Kidney epithelial cell (primary cell): ENCODE data around the gene PCDHGA9. TPM values are rescaled to one million over a fixed set of nuclear protein-coding genes. Genes with fewer than 3 reads are reported as not detected.
A peak's percentile ranks its signal among the peaks of the same experiment; 100 is the strongest.
"Not testable (repeated sequence)": the region's sequence is repeated elsewhere in the genome, so short reads cannot be mapped to it uniquely, and the experiment has no call there.

Source experiments
- DNase-seq: peaks from one replicate; pipeline ENCODE4 v3.0.0-alpha.2; 2010; ENCODE audit warnings: low read depth
- H3K27me3 ChIP-seq: 2 replicates; pipeline ENCODE4 v1.6.0; 2011; ENCODE audit warnings: low read length; ENCODE audit not compliant: control insufficient read depth, insufficient read depth
- H3K36me3 ChIP-seq: 2 replicates; pipeline ENCODE4 v1.5.1; 2011; ENCODE audit warnings: low read length; ENCODE audit not compliant: control insufficient read depth, insufficient read depth
- H3K4me3 ChIP-seq: 2 replicates; pipeline ENCODE4 v1.5.1; 2011; ENCODE audit warnings: low read depth, mild to moderate bottlenecking, control low read depth, low read length
- CTCF ChIP-seq: IDR thresholded peaks from 2 replicates; pipeline ENCODE4 v1.5.1; 2011; ENCODE audit warnings: mild to moderate bottlenecking, moderate library complexity, low read length, control low read depth, inconsistent platforms; ENCODE audit not compliant: insufficient read depth, poor library complexity, severe bottlenecking
- total RNA-seq: library from RNA; depleted of rRNA; stranded (reverse); fragments of >200 nt; gene quantifications from 2 replicates; pipeline ENCODE4 v1.2.3, GENCODE V29; 2015

Gene PCDHGA9
- total RNA-seq, 1 donor from 2014 or later, result 3.6 TPM

- peaks cover 15% of the 10 kb centered on the region for H3K27me3 ChIP-seq
- H3K4me3 ChIP-seq, result no peak overlapping the region
- no peak for DNase-seq
- TF ChIP-seq CTCF, result no peak
- H3K36me3 ChIP-seq, result no peaks in the 10 kb centered on the region
Measured at GRCh38 chr5:141389153-141390042, 13.2 kb upstream of the PCDHGA9 start.

GRCh38 chr5:141392429-141393198 lies 10.0 kb upstream of the PCDHGA9 start, which contains the start of gene PCDHGA8:
TSS of gene PCDHGA8 (plus strand) at chr5:141392633. CDS start at chr5:141392814, 181 bp downstream.
- Histone ChIP-seq H3K36me3 (no peaks in the 10 kb centered on the region), H3K27me3 (peaks cover 14% of the 10 kb centered on the region), H3K4me3 (no peak within 1 kb of the TSS)
- no peak for TF ChIP-seq CTCF
- DNase-seq, result no peak

- no peak for TF ChIP-seq CTCF
- DNase-seq, result no peak
- Histone ChIP-seq H3K36me3 (no peaks in the 10 kb centered on the region), H3K27me3 (peaks cover 14% of the 10 kb centered on the region), H3K4me3 (no peak overlapping the region)
Measured at GRCh38 chr5:141393267-141393666, 9.3 kb upstream of the PCDHGA9 start.

- H3K36me3 ChIP-seq, DNase-seq, H3K4me3 ChIP-seq: not testable (repeated sequence)
- H3K27me3 ChIP-seq, result peaks cover 12% of the 10 kb centered on the region
Measured at GRCh38 chr5:141394401-141395187, 8.0 kb upstream of the PCDHGA9 start.

GRCh38 chr5:141397756-141398551 lies 4.6 kb upstream of the PCDHGA9 start, which contains the start of gene PCDHGB5:
TSS of gene PCDHGB5 (plus strand) at chr5:141397947. CDS start at chr5:141398128, 181 bp downstream.
- peak within 1 kb of the TSS; percentile 30 for H3K4me3 ChIP-seq
- TF ChIP-seq CTCF, result peak; percentile 58
- not testable (repeated sequence) for DNase-seq, H3K36me3 ChIP-seq
- H3K27me3 ChIP-seq, result peaks cover 17% of the 10 kb centered on the region
